ENCODE data around the gene TUBG1.
"Not testable (repeated sequence)": the region's sequence is repeated elsewhere in the genome, so short reads cannot be mapped to it uniquely, and the experiment has no call there.

TUBG1 gene

GRCh38 chr17:42623271-42623670 lies 13.8 kb downstream of the TUBG1 start:
- DNase-seq (ENCODE audit: extremely low spot score): no peak
- ChIA-PET CTCF (no interaction called here), POLR2A (interaction anchor here (3.6 kb wide), 1 partner anchor 13 kb away, joined by 20 read pairs; the partner anchor contains the start of genes RETREG3 and TUBG1)
- no peak for TF ChIP-seq SUZ12 (IDR thresholded peaks at IDR 0.05)
- TF ChIP-seq SP1 (IDR thresholded peaks at IDR 0.05): no peak
- no peak for TF ChIP-seq LEF1 (IDR thresholded peaks at IDR 0.05; ENCODE audit: borderline replicate concordance)
- no peak for TF ChIP-seq TARDBP (IDR thresholded peaks at IDR 0.05)
- no peak for TF ChIP-seq ARNT (IDR thresholded peaks at IDR 0.05)
- TF ChIP-seq NFRKB (IDR thresholded peaks at IDR 0.05): no peak
- no peak for TF ChIP-seq ZNF384 (IDR thresholded peaks at IDR 0.05)

- DNase-seq (ENCODE audit: extremely low spot score): no peak
- ChIA-PET POLR2A (interaction anchor here (0.9 to 3.6 kb wide), 3 partner anchors 14 to 55 kb away, joined by 4 to 20 read pairs (median 4); partner anchors contain the start of genes RETREG3, TUBG1 and TUBG2), CTCF (no interaction called here)
- TF ChIP-seq FOXM1 (IDR thresholded peaks at IDR 0.05; ENCODE audit: borderline replicate concordance) (no peak), ZNF384 (IDR thresholded peaks at IDR 0.05) (no peak), LEF1 (IDR thresholded peaks at IDR 0.05; ENCODE audit: borderline replicate concordance) (no peak), ELF4 (IDR thresholded peaks at IDR 0.05) (no peak), SUZ12 (IDR thresholded peaks at IDR 0.05) (no peak), FOXK2 (IDR thresholded peaks at IDR 0.05) (no peak), SP1 (IDR thresholded peaks at IDR 0.05) (no peak)
- TF ChIP-seq, protein P1, sequence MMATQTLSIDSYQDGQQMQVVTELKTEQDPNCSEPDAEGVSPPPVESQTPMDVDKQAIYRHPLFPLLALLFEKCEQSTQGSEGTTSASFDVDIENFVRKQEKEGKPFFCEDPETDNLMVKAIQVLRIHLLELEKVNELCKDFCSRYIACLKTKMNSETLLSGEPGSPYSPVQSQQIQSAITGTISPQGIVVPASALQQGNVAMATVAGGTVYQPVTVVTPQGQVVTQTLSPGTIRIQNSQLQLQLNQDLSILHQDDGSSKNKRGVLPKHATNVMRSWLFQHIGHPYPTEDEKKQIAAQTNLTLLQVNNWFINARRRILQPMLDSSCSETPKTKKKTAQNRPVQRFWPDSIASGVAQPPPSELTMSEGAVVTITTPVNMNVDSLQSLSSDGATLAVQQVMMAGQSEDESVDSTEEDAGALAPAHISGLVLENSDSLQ (IDR thresholded peaks at IDR 0.05): no peak
These were observed 14.5 kb downstream of the TUBG1 start for GRCh38 chr17:42623732-42624596.

DNA sequence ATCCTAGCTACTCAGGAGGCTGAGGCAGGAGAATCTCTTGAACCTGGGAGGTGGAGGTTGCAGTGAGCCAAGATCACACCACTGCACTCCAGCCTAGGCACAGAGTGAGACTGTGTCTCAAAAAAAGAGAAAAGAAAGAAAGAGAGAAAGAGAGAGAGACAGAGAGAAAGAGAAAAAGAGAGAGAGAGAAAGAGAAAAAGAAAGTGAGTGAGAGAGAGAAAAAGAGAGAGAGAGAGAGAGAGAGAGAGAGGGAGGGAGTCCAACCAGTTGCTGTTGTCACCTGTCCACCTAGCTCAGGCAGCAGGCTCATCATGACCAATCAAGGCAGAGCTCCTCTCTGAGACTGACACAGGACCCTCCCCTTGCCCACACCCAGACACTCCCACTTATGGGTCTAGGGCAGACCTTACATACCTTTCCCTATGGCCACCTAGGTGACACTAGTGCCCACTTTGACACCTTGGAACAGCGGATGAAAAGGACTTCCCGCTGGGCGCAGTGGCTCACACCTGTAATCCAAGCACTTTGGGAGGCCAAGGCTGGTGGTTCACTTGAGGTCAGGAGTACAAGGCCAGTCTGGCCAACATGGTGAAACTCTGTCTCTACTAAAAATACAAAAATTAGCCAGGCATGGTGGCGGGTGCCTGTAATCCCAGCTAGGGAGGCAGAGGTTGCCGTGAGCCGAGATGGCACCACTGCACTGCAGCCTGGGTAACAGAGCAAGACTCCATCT lies 17.7 kb downstream of the TUBG1 start:
- CTCF ChIA-PET; DNase-seq (ENCODE audit: extremely low spot score): not testable (repeated sequence)
- POLR2A ChIA-PET: interaction anchor here (1.0 to 1.1 kb wide), 2 partner anchors 18 to 32 kb away, joined by 4 read pairs; partner anchors contain the start of genes RETREG3, TUBG1 and TUBG2

DNA sequence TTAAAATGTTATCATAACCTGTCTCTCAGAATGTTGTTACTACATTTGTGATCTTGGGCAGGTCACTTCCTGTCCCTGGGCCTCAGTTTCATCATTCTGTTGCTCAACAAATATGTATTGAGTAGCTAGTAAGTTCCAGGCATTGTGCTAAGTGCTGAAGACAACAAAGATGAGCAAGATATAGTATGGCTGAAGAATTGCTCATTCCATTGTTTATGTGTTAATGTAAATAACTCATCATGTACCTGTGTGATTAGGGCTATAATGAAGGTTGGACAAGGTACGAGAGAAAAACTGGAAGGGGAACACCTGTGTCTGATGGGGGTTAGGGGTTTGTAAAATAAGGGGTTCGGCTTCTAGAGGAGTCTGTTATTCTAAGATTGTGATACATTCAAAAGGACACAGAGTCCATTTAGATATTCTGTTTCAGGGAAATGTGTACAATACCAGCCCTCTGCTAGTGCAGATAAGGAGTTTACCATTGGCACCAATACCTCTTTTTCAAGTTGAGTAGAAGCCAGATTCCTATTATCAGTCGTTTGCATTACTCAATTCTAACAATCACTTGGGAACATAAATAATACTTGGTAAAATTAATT lies 20.0 kb downstream of the TUBG1 start:
- TF ChIP-seq L3MBTL2 (conservative IDR thresholded peaks at IDR 0.05): no peak
- no peak for TF ChIP-seq NFRKB (IDR thresholded peaks at IDR 0.05)
- no peak for TF ChIP-seq CTBP1 (IDR thresholded peaks at IDR 0.05; ENCODE audit: borderline replicate concordance)
- no peak for TF ChIP-seq SUZ12 (IDR thresholded peaks at IDR 0.05)
- no peak for TF ChIP-seq FOXK2 (IDR thresholded peaks at IDR 0.05)
- TF ChIP-seq ARNT (IDR thresholded peaks at IDR 0.05): no peak
- TF ChIP-seq LEF1 (IDR thresholded peaks at IDR 0.05; ENCODE audit: borderline replicate concordance): no peak
- no peak for TF ChIP-seq BHLHE40 (IDR thresholded peaks at IDR 0.05; ENCODE audit: borderline replicate concordance)
- TF ChIP-seq TARDBP (IDR thresholded peaks at IDR 0.05): no peak
- TF ChIP-seq HDGF (IDR thresholded peaks at IDR 0.05; ENCODE audit: borderline replicate concordance): no peak
- TF ChIP-seq ZNF384 (IDR thresholded peaks at IDR 0.05): no peak
- TF ChIP-seq SP1 (IDR thresholded peaks at IDR 0.05): no peak
- TF ChIP-seq, protein P1 (IDR thresholded peaks at IDR 0.05): no peak
- ChIA-PET CTCF (no interaction called here), POLR2A (no interaction called here)
- no peak for DNase-seq (ENCODE audit: extremely low spot score)

- DNase-seq (ENCODE audit: extremely low spot score): no peak
- CTCF ChIA-PET: interaction anchor here (0.6 to 0.7 kb wide), 3 partner anchors 10 to 55 kb away, joined by 3 to 4 read pairs (median 3); partner anchors contain the start of gene PSMC3IP
- POLR2A ChIA-PET: interaction anchor here (0.6 to 1.0 kb wide), 5 partner anchors 11 to 53 kb away, joined by 3 to 5 read pairs (median 3); partner anchors contain the start of gene PLEKHH3
- no peak for TF ChIP-seq BHLHE40 (IDR thresholded peaks at IDR 0.05; ENCODE audit: borderline replicate concordance)
- TF ChIP-seq CTBP1 (IDR thresholded peaks at IDR 0.05; ENCODE audit: borderline replicate concordance): no peak
- TF ChIP-seq L3MBTL2 (conservative IDR thresholded peaks at IDR 0.05): no peak
- TF ChIP-seq FOXK2 (IDR thresholded peaks at IDR 0.05): no peak
- TF ChIP-seq ELF4 (IDR thresholded peaks at IDR 0.05): no peak
- no peak for TF ChIP-seq NFRKB (IDR thresholded peaks at IDR 0.05)
- TF ChIP-seq TARDBP (IDR thresholded peaks at IDR 0.05): no peak
- no peak for TF ChIP-seq FOXA1 (IDR thresholded peaks at IDR 0.05)
- TF ChIP-seq HDGF (IDR thresholded peaks at IDR 0.05; ENCODE audit: borderline replicate concordance): no peak
- TF ChIP-seq SP1 (IDR thresholded peaks at IDR 0.05): no peak
- TF ChIP-seq LEF1 (IDR thresholded peaks at IDR 0.05; ENCODE audit: borderline replicate concordance): no peak
- no peak for TF ChIP-seq FOXM1 (IDR thresholded peaks at IDR 0.05; ENCODE audit: borderline replicate concordance)
- no peak for TF ChIP-seq ARNT (IDR thresholded peaks at IDR 0.05)
- TF ChIP-seq SUZ12 (IDR thresholded peaks at IDR 0.05): no peak
- TF ChIP-seq, protein P1 (IDR thresholded peaks at IDR 0.05): no peak; the same call in 1 of the 2 replicates
- TF ChIP-seq ZNF384 (IDR thresholded peaks at IDR 0.05): no peak
These were observed 23.5 kb downstream of the TUBG1 start for GRCh38 chr17:42632949-42633444.
